OCI-LY7 (cell line): ENCODE measurements around the gene ACADM. TPM values are rescaled to one million over a fixed set of nuclear protein-coding genes. Genes with fewer than 3 reads are reported as not detected.

Experiments used
- BruUV-seq: library from RNA; stranded (reverse); fragments of 400-500 nt; replicated peaks from 2 replicates; lab custom pipeline; 2021; lab: Mats Ljungman, UMichigan
- CTCF ChIA-PET: fragments of 300-600 bp; sonication (Branson Sonifier 250); formaldehyde crosslinking; loops from one replicate; lab custom pipeline; 2022; ENCODE audit warnings: antibody characterized with exemption; ENCODE audit not compliant: unreplicated experiment; lab: Charles Lee
- POLR2A ChIA-PET: fragments of 300-600 bp; sonication (Branson Sonifier 250); formaldehyde crosslinking; loops from one replicate; lab custom pipeline; 2022; ENCODE audit warnings: antibody characterized with exemption; lab: Charles Lee
- DNase-seq: peaks from one replicate; pipeline ENCODE4 v3.0.0-alpha.2; 2015; ENCODE audit warnings: low spot score
- H2AFZ ChIP-seq: fragments of 200-600 bp; sonication (generic), shearing (Covaris generic); 2 replicates; pipeline ENCODE4 v1.6.1; 2014; ENCODE audit warnings: mild to moderate bottlenecking, antibody characterized with exemption, low read length, moderate library complexity
- H3K27ac ChIP-seq: fragments of 200-600 bp; sonication (generic); 2 replicates; pipeline ENCODE4 v1.5.1; 2014; ENCODE audit warnings: mixed run types, low read depth, mild to moderate bottlenecking, moderate library complexity, low read length, inconsistent platforms; ENCODE audit not compliant: poor library complexity, severe bottlenecking
- H3K36me3 ChIP-seq: fragments of 200-600 bp; sonication (generic); 2 replicates; pipeline ENCODE4 v1.6.1; 2014; ENCODE audit warnings: mild to moderate bottlenecking, antibody characterized with exemption, low read length, moderate library complexity, mixed read lengths; ENCODE audit not compliant: insufficient read depth
- H3K4me1 ChIP-seq: fragments of 200-600 bp; sonication (generic); 2 replicates; pipeline ENCODE4 v1.5.1; 2014; ENCODE audit warnings: mild to moderate bottlenecking, low read length; ENCODE audit not compliant: insufficient read depth, poor library complexity, severe bottlenecking
- H3K4me2 ChIP-seq: fragments of 200-600 bp; sonication (generic); 2 replicates; pipeline ENCODE4 v1.6.1; 2014; ENCODE audit warnings: mild to moderate bottlenecking, low read length
- H3K4me3 ChIP-seq: fragments of 200-600 bp; sonication (generic); 2 replicates; pipeline ENCODE4 v1.5.1; 2014; ENCODE audit warnings: mild to moderate bottlenecking, low read depth, low read length; ENCODE audit not compliant: poor library complexity, severe bottlenecking
- H3K79me2 ChIP-seq: fragments of 200-600 bp; sonication (generic); 2 replicates; pipeline ENCODE4 v1.6.1; 2016; ENCODE audit warnings: low read depth, mild to moderate bottlenecking, low read length, moderate library complexity, mixed read lengths; ENCODE audit not compliant: insufficient read depth
- H3K9me2 ChIP-seq: fragments of 200-600 bp; sonication (generic); 2 replicates; pipeline ENCODE4 v1.6.1; 2016; ENCODE audit warnings: mild to moderate bottlenecking, low read length, mixed read lengths; ENCODE audit not compliant: insufficient read depth
- H3K9me3 ChIP-seq: fragments of 200-600 bp; sonication (generic); 2 replicates; pipeline ENCODE4 v1.6.1; 2014; ENCODE audit warnings: mild to moderate bottlenecking, mixed run types, low read length, mixed read lengths
- H4K20me1 ChIP-seq: fragments of 200-600 bp; sonication (generic); 2 replicates; pipeline ENCODE4 v1.6.1; 2014; ENCODE audit warnings: mild to moderate bottlenecking, antibody characterized with exemption, low read length, moderate library complexity, mixed read lengths; ENCODE audit not compliant: insufficient read depth
- EZH2phosphoT487 ChIP-seq: fragments of 200-600 bp; sonication (generic); IDR thresholded peaks from 2 replicates; pipeline ENCODE4 v1.6.1; 2018; ENCODE audit warnings: low read depth, borderline replicate concordance, mild to moderate bottlenecking, mixed run types, antibody characterized with exemption, low read length, moderate library complexity, mixed read lengths
- intact Hi-C: fragments of 100-400 bp; cut with micrococcal nuclease; formaldehyde crosslinking; loops from one replicate; pipeline ENCODE4 v1.10.0; 2022; ENCODE audit not compliant: unreplicated experiment
- total RNA-seq, 2 experiments: library from RNA; depleted of rRNA in 1 of 2; stranded (reverse); fragments of >200 nt in 1 of 2; shearing (Covaris generic) in 1 of 2; gene quantifications; 2 replicates each; pipeline ENCODE4 v1.2.3, GENCODE V29; 2014 to 2022
- TF ChIP-seq, protein P1 (sequence below): fragments of 200-600 bp; sonication (generic); conservative IDR thresholded peaks from 2 replicates; pipeline ENCODE4 v1.5.1; 2014; ENCODE audit warnings: mild to moderate bottlenecking, antibody characterized with exemption, low read length, moderate library complexity, mixed read lengths

The ACADM gene
- total RNA-seq, 2 experiments from 2014 or later = 137 to 248 TPM

GRCh38 chr1:75764057-75764655 is 39.6 kb downstream of the ACADM start:
- no peaks in the 10 kb centered on the region for H4K20me1 ChIP-seq
- no peak for TF ChIP-seq EZH2phosphoT487
- TF ChIP-seq, protein P1, sequence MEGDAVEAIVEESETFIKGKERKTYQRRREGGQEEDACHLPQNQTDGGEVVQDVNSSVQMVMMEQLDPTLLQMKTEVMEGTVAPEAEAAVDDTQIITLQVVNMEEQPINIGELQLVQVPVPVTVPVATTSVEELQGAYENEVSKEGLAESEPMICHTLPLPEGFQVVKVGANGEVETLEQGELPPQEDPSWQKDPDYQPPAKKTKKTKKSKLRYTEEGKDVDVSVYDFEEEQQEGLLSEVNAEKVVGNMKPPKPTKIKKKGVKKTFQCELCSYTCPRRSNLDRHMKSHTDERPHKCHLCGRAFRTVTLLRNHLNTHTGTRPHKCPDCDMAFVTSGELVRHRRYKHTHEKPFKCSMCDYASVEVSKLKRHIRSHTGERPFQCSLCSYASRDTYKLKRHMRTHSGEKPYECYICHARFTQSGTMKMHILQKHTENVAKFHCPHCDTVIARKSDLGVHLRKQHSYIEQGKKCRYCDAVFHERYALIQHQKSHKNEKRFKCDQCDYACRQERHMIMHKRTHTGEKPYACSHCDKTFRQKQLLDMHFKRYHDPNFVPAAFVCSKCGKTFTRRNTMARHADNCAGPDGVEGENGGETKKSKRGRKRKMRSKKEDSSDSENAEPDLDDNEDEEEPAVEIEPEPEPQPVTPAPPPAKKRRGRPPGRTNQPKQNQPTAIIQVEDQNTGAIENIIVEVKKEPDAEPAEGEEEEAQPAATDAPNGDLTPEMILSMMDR = peak; percentile 44; the same call in 1 of the 2 replicates
- no peaks in the 10 kb centered on the region for H3K4me1 ChIP-seq
- H3K4me3 ChIP-seq = no peak overlapping the region
- H3K4me2 ChIP-seq = no peak overlapping the region
- no peaks in the 10 kb centered on the region for H3K9me3 ChIP-seq
- no peak overlapping the region for H2AFZ ChIP-seq
- POLR2A ChIA-PET = interaction anchor here (0.6 to 1.6 kb wide), 6 partner anchors 10 to 133 kb away, joined by 3 to 6 read pairs (median 4); partner anchors contain the start of gene RABGGTB
- CTCF ChIA-PET = no interaction called here
- H3K27ac ChIP-seq = no peak overlapping the region
- H3K36me3 ChIP-seq = peaks cover 49% of the 10 kb centered on the region
- H3K79me2 ChIP-seq = no peaks in the 10 kb centered on the region; the same call in 1 of the 2 replicates
- DNase-seq = peak; percentile 18
- BruUV-seq = no TSS peak
- no peaks in the 10 kb centered on the region for H3K9me2 ChIP-seq
- intact Hi-C loops = no loop called here

DNA sequence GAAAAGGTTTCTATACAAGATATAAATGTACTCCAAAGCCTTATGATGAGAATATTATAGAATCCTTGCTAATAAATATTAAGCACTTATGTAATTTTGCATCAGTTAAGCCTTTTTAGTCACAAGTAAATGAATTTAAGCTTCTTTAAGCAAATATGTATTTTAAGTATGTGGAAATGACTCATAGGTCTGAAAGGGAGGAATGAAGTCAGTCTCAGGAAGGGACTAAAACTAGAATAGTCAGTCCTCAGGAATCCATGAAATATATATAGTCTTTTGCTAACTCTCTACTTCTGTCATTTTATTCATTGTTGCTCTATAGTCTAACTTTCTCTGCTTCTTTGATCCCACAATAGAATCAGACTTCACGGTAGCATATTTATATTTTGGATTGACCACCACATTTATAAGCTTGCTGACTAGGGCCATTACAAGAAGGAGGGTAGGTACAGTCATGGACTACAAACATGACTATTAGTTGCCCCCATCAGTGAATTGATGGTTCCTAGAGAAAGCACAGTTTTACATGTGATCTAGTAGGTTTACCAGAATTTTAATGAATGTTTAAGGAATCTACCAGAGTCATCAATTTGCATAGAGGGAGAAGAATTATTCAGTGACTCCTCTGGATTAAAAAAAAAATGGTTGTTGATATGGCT is 41.3 kb downstream of the ACADM start:
- no peaks in the 10 kb centered on the region for H3K4me1 ChIP-seq
- no peak overlapping the region for H3K4me3 ChIP-seq
- H4K20me1 ChIP-seq = no peaks in the 10 kb centered on the region
- TF ChIP-seq EZH2phosphoT487 = no peak
- POLR2A ChIA-PET = interaction anchor here (0.7 kb wide), 1 partner anchor 111 kb away, joined by 3 read pairs; no protein-coding TSS in a partner anchor
- H3K9me2 ChIP-seq = no peaks in the 10 kb centered on the region
- no peak overlapping the region for H3K4me2 ChIP-seq
- no peak overlapping the region for H2AFZ ChIP-seq
- CTCF ChIA-PET = no interaction called here
- peaks cover 42% of the 10 kb centered on the region for H3K36me3 ChIP-seq
- no peaks in the 10 kb centered on the region for H3K9me3 ChIP-seq
- no peak for DNase-seq
- intact Hi-C loops = no loop called here
- no TSS peak for BruUV-seq
- H3K27ac ChIP-seq = no peak overlapping the region
- no peaks in the 10 kb centered on the region; the same call in 1 of the 2 replicates for H3K79me2 ChIP-seq

DNA sequence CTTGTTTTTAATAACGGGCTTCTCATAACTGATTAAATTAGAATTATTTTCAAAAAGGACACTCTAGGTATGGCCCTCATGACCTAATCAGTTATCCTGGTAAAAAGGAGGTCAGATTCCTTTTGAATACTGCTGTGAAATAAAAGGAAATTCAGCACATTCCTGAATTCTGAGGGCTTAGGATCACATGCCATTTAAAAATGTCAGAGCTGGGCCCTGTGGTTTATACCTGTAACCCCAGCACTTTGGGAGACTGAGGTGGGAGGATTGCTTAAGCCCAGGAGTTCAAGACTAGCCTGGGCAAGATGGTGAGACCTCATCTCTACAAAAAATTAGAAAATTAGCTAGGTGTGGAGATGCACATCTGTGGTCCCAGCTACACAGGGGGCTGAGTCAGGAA is 43.5 kb downstream of the ACADM start:
- intact Hi-C loops = no loop called here
- no peak for DNase-seq
- CTCF ChIA-PET = no interaction called here
- Histone ChIP-seq H3K27ac (no peak overlapping the region), H3K4me1 (no peaks in the 10 kb centered on the region), H3K36me3 (peaks cover 20% of the 10 kb centered on the region), H3K9me2 (no peaks in the 10 kb centered on the region), H4K20me1 (no peaks in the 10 kb centered on the region), H3K4me2 (no peak overlapping the region), H3K4me3 (no peak overlapping the region), H2AFZ (no peak overlapping the region), H3K9me3 (no peaks in the 10 kb centered on the region), H3K79me2 (no peaks in the 10 kb centered on the region)
- POLR2A ChIA-PET = interaction anchor here (0.6 to 1.6 kb wide), 3 partner anchors 9 to 34 kb away, joined by 3 to 5 read pairs (median 4); no protein-coding TSS in a partner anchor
- BruUV-seq = no TSS peak
- TF ChIP-seq EZH2phosphoT487 = no peak
- TF ChIP-seq, protein P1 = no peak
